ENCODE results near the gene PPIL1.

Gene PPIL1

GRCh38 chr6:36858407-36858981 is 16.1 kb downstream of the PPIL1 start:
- TF ChIP-seq POLR2AphosphoS5 (IDR thresholded peaks at IDR 0.05; ENCODE audit: low read depth, low read length): no peak

GRCh38 chr6:36857325-36857724 is 17.3 kb downstream of the PPIL1 start:
- TF ChIP-seq SIN3A (IDR thresholded peaks at IDR 0.05; ENCODE audit: borderline replicate concordance, insufficient read depth, low read length) (no peak), POLR2AphosphoS5 (IDR thresholded peaks at IDR 0.05; ENCODE audit: low read depth, low read length) (no peak), FOXP2 (optimal IDR thresholded peaks at IDR 0.05; ENCODE audit: borderline replicate concordance, extremely low read depth, extremely low read length, insufficient read depth) (no peak), REST (IDR thresholded peaks at IDR 0.05; ENCODE audit: insufficient read depth in 1 of 2, low read depth in 2 of 2, low read length in 2 of 2) (no peak), TAF1 (IDR thresholded peaks at IDR 0.05; ENCODE audit: borderline replicate concordance, insufficient read depth, low read length) (no peak)

GRCh38 chr6:36856277-36856676 is 18.3 kb downstream of the PPIL1 start:
- no peak for TF ChIP-seq TAF1 (IDR thresholded peaks at IDR 0.05; ENCODE audit: borderline replicate concordance, insufficient read depth, low read length)
- no peak for TF ChIP-seq POLR2AphosphoS5 (IDR thresholded peaks at IDR 0.05; ENCODE audit: low read depth, low read length)
- TF ChIP-seq REST (IDR thresholded peaks at IDR 0.05; ENCODE audit: insufficient read depth in 1 of 2, low read depth in 2 of 2, low read length in 2 of 2): no peak
- no peak for TF ChIP-seq SIN3A (IDR thresholded peaks at IDR 0.05; ENCODE audit: borderline replicate concordance, insufficient read depth, low read length)
- no peak for TF ChIP-seq FOXP2 (optimal IDR thresholded peaks at IDR 0.05; ENCODE audit: borderline replicate concordance, extremely low read depth, extremely low read length, insufficient read depth)

- TF ChIP-seq SIN3A (IDR thresholded peaks at IDR 0.05; ENCODE audit: borderline replicate concordance, insufficient read depth, low read length): no peak
- TF ChIP-seq FOXP2 (optimal IDR thresholded peaks at IDR 0.05; ENCODE audit: borderline replicate concordance, extremely low read depth, extremely low read length, insufficient read depth): no peak
- TF ChIP-seq REST (IDR thresholded peaks at IDR 0.05; ENCODE audit: insufficient read depth in 1 of 2, low read depth in 2 of 2, low read length in 2 of 2): no peak
- TF ChIP-seq TAF1 (IDR thresholded peaks at IDR 0.05; ENCODE audit: borderline replicate concordance, insufficient read depth, low read length): no peak
- no peak for TF ChIP-seq POLR2AphosphoS5 (IDR thresholded peaks at IDR 0.05; ENCODE audit: low read depth, low read length)
Observed at GRCh38 chr6:36855750-36856149, 18.9 kb downstream of the PPIL1 start.

GRCh38 chr6:36853325-36853724 is 21.3 kb downstream of the PPIL1 start:
- TF ChIP-seq FOXP2 (optimal IDR thresholded peaks at IDR 0.05; ENCODE audit: borderline replicate concordance, extremely low read depth, extremely low read length, insufficient read depth) (no peak), TAF1 (IDR thresholded peaks at IDR 0.05; ENCODE audit: borderline replicate concordance, insufficient read depth, low read length) (no peak), POLR2AphosphoS5 (IDR thresholded peaks at IDR 0.05; ENCODE audit: low read depth, low read length) (no peak), SIN3A (IDR thresholded peaks at IDR 0.05; ENCODE audit: borderline replicate concordance, insufficient read depth, low read length) (no peak), REST (IDR thresholded peaks at IDR 0.05; ENCODE audit: insufficient read depth in 1 of 2, low read depth in 2 of 2, low read length in 2 of 2) (no peak)

All from PFSK-1 (cell line).